Parathyroid adenoma (tissue), 2 donors: ENCODE results near the gene FRAS1.
"Not testable (repeated sequence)": the region's sequence is repeated elsewhere in the genome, so short reads cannot be mapped to it uniquely, and the experiment has no call there.

Experiments used
- H2AFZ ChIP-seq: fragments of 300-600 bp; sonication (generic); one replicate; pipeline ENCODE4 v1.7.0; 2017; ENCODE audit warnings: antibody characterized with exemption, mild to moderate bottlenecking
- H3K27ac ChIP-seq: fragments of 300-600 bp; sonication (generic); one replicate; pipeline ENCODE4 v1.7.0; 2017
- H3K27me3 ChIP-seq: fragments of 300-600 bp; sonication (generic); one replicate; pipeline ENCODE4 v1.7.0; 2017; ENCODE audit warnings: low read length; ENCODE audit not compliant: control insufficient read depth, insufficient read depth
- H3K36me3 ChIP-seq: fragments of 300-600 bp; sonication (generic); one replicate; pipeline ENCODE4 v1.7.0; 2017; ENCODE audit warnings: low read length; ENCODE audit not compliant: control insufficient read depth, insufficient read depth
- H3K4me1 ChIP-seq: fragments of 300-600 bp; sonication (generic); one replicate; pipeline ENCODE4 v1.7.0; 2017; ENCODE audit warnings: control low read depth
- H3K4me2 ChIP-seq: fragments of 300-600 bp; sonication (generic); one replicate; pipeline ENCODE4 v1.7.0; 2017; ENCODE audit warnings: low read length
- H3K4me3 ChIP-seq: fragments of 300-600 bp; sonication (generic); one replicate; pipeline ENCODE4 v1.7.0; 2017; ENCODE audit warnings: low read depth, low read length
- H3K79me2 ChIP-seq: fragments of 300-600 bp; sonication (generic); one replicate; pipeline ENCODE4 v1.7.0; 2017; ENCODE audit warnings: control low read depth
- H3K9ac ChIP-seq: fragments of 300-600 bp; sonication (generic); one replicate; pipeline ENCODE4 v1.7.0; 2017; ENCODE audit warnings: mild to moderate bottlenecking
- H3K9me3 ChIP-seq: fragments of 300-600 bp; sonication (generic); one replicate; pipeline ENCODE4 v1.7.0; 2017; ENCODE audit warnings: low read length; ENCODE audit not compliant: control insufficient read depth
- CTCF ChIP-seq: fragments of 300-600 bp; sonication (generic); IDR thresholded peaks from one replicate; pipeline ENCODE4 v1.7.0; 2017; ENCODE audit warnings: antibody characterized with exemption, mild to moderate bottlenecking
- donor health status: primary hyperparathyroidism.

Gene FRAS1

GRCh38 chr4:78296261-78296660 is 239.1 kb downstream of the FRAS1 start:
- no peaks in the 10 kb centered on the region for H3K27me3 ChIP-seq
- H3K79me2 ChIP-seq = no peaks in the 10 kb centered on the region
- no peak overlapping the region for H3K9ac ChIP-seq
- no peaks in the 10 kb centered on the region for H3K9me3 ChIP-seq
- H2AFZ ChIP-seq = no peak overlapping the region
- no peak overlapping the region for H3K27ac ChIP-seq
- H3K4me3 ChIP-seq = no peak overlapping the region
- TF ChIP-seq CTCF = no peak
- H3K36me3 ChIP-seq = no peaks in the 10 kb centered on the region
- H3K4me1 ChIP-seq = no peaks in the 10 kb centered on the region
- no peak overlapping the region for H3K4me2 ChIP-seq

- Histone ChIP-seq H3K9ac (no peak overlapping the region), H3K27me3 (no peaks in the 10 kb centered on the region), H3K4me3 (no peak overlapping the region), H3K4me2 (no peak overlapping the region), H2AFZ (no peak overlapping the region), H3K4me1 (no peaks in the 10 kb centered on the region), H3K9me3 (no peaks in the 10 kb centered on the region), H3K79me2 (no peaks in the 10 kb centered on the region), H3K27ac (no peak overlapping the region), H3K36me3 (no peaks in the 10 kb centered on the region)
- TF ChIP-seq CTCF = no peak
Observed at GRCh38 chr4:78297116-78297800, 240.1 kb downstream of the FRAS1 start.

- Histone ChIP-seq H3K27ac (no peak overlapping the region), H3K4me2 (no peak overlapping the region), H3K36me3 (no peaks in the 10 kb centered on the region), H3K79me2 (no peaks in the 10 kb centered on the region), H3K4me3 (no peak overlapping the region), H2AFZ (no peak overlapping the region), H3K9me3 (no peaks in the 10 kb centered on the region), H3K4me1 (no peaks in the 10 kb centered on the region), H3K27me3 (no peaks in the 10 kb centered on the region), H3K9ac (no peak overlapping the region)
- no peak for TF ChIP-seq CTCF
Observed at GRCh38 chr4:78298618-78299017, 241.5 kb downstream of the FRAS1 start.

- H2AFZ ChIP-seq = no peak overlapping the region
- H3K4me1 ChIP-seq = no peaks in the 10 kb centered on the region
- no peaks in the 10 kb centered on the region for H3K36me3 ChIP-seq
- H3K9me3 ChIP-seq = no peaks in the 10 kb centered on the region
- no peak for TF ChIP-seq CTCF
- no peaks in the 10 kb centered on the region for H3K79me2 ChIP-seq
- no peak overlapping the region for H3K9ac ChIP-seq
- H3K4me3 ChIP-seq = no peak overlapping the region
- H3K27me3 ChIP-seq = no peaks in the 10 kb centered on the region
- H3K4me2 ChIP-seq = no peak overlapping the region
- no peak overlapping the region for H3K27ac ChIP-seq
Observed at GRCh38 chr4:78299565-78299972, 242.4 kb downstream of the FRAS1 start.

GRCh38 chr4:78307263-78307662 is 250.1 kb downstream of the FRAS1 start:
- not testable (repeated sequence) for H3K9ac ChIP-seq, H3K4me2 ChIP-seq, H3K79me2 ChIP-seq, H3K36me3 ChIP-seq, H3K27me3 ChIP-seq, H3K9me3 ChIP-seq, H3K4me1 ChIP-seq, H3K4me3 ChIP-seq, H3K27ac ChIP-seq, H2AFZ ChIP-seq
